Astrocyte (in vitro differentiated cells and primary cell): ENCODE results near the gene LTB4R. TPM values are rescaled to one million over a fixed set of nuclear protein-coding genes. Genes with fewer than 3 reads are reported as not detected.

Experiments used
- DNase-seq: peaks from one replicate; pipeline ENCODE4 v3.0.0-alpha.2; 2010; ENCODE audit warnings: low read depth
- FAIRE-seq: peaks from 2 replicates; lab custom pipeline; 2011; peaks lifted over from hg19 to GRCh38; lab: Jason Lieb, UNC
- H2AFZ ChIP-seq: 2 replicates; pipeline ENCODE4 v1.6.0; 2012; ENCODE audit warnings: low read depth, low read length, inconsistent platforms
- H3K27ac ChIP-seq: 2 replicates; pipeline ENCODE4 v1.5.1; 2011; ENCODE audit warnings: low read depth, low read length, inconsistent platforms
- H3K27me3 ChIP-seq: 2 replicates; pipeline ENCODE4 v1.6.0; 2011; ENCODE audit warnings: low read length, inconsistent platforms; ENCODE audit not compliant: insufficient read depth
- H3K36me3 ChIP-seq: 2 replicates; pipeline ENCODE4 v1.5.1; 2011; ENCODE audit warnings: low read length, inconsistent platforms; ENCODE audit not compliant: insufficient read depth
- H3K4me1 ChIP-seq: 2 replicates; pipeline ENCODE4 v1.5.1; 2011; ENCODE audit warnings: low read length, inconsistent platforms; ENCODE audit not compliant: insufficient read depth
- H3K4me2 ChIP-seq: 2 replicates; pipeline ENCODE4 v1.6.0; 2012; ENCODE audit warnings: low read length, inconsistent platforms
- H3K4me3 ChIP-seq: 2 replicates; pipeline ENCODE4 v1.5.1; 2011; ENCODE audit warnings: low read depth, mild to moderate bottlenecking, low read length, inconsistent platforms; ENCODE audit not compliant: insufficient read depth
- H3K79me2 ChIP-seq: 2 replicates; pipeline ENCODE4 v1.6.0; 2012; ENCODE audit warnings: mild to moderate bottlenecking, low read length, inconsistent platforms; ENCODE audit not compliant: insufficient read depth
- H3K9ac ChIP-seq: 2 replicates; pipeline ENCODE4 v1.6.0; 2012; ENCODE audit warnings: mild to moderate bottlenecking, low read length, inconsistent platforms
- H3K9me3 ChIP-seq: 2 replicates; pipeline ENCODE4 v1.5.1; 2012; ENCODE audit warnings: low read depth, mild to moderate bottlenecking, low read length, inconsistent platforms; ENCODE audit not compliant: insufficient read depth
- H4K20me1 ChIP-seq: 2 replicates; pipeline ENCODE4 v1.6.0; 2012; ENCODE audit warnings: low read length, inconsistent platforms; ENCODE audit not compliant: insufficient read depth
- H3K27ac Mint-ChIP-seq: one replicate; pipeline ENCODE4 v1.8.0; 2021; ENCODE audit warnings: mild to moderate bottlenecking, mixed read lengths; ENCODE audit not compliant: unreplicated experiment
- H3K27me3 Mint-ChIP-seq: one replicate; pipeline ENCODE4 v1.8.0; 2021; ENCODE audit warnings: low read depth, mixed read lengths; ENCODE audit not compliant: unreplicated experiment
- H3K36me3 Mint-ChIP-seq: one replicate; pipeline ENCODE4 v1.8.0; 2021; ENCODE audit warnings: low read depth, mixed read lengths; ENCODE audit not compliant: unreplicated experiment
- H3K4me1 Mint-ChIP-seq: one replicate; pipeline ENCODE4 v1.8.0; 2021; ENCODE audit warnings: low read depth, mixed read lengths; ENCODE audit not compliant: unreplicated experiment
- H3K4me3 Mint-ChIP-seq: one replicate; pipeline ENCODE4 v1.8.0; 2021; ENCODE audit warnings: mild to moderate bottlenecking, moderate library complexity, mixed read lengths; ENCODE audit not compliant: unreplicated experiment
- H3K9me3 Mint-ChIP-seq: one replicate; pipeline ENCODE4 v1.8.0; 2021; ENCODE audit warnings: mild to moderate bottlenecking, mixed read lengths; ENCODE audit not compliant: unreplicated experiment
- EZH2 ChIP-seq: IDR thresholded peaks from 2 replicates; pipeline ENCODE4 v1.6.1; 2012; ENCODE audit warnings: mild to moderate bottlenecking, low read length, inconsistent platforms; ENCODE audit not compliant: insufficient read depth
- total RNA-seq: library from RNA; stranded (reverse); gene quantifications from 2 replicates; pipeline ENCODE4 v1.2.1, GENCODE V29; 2021
- TF ChIP-seq, protein P1 (sequence below): IDR thresholded peaks from 2 replicates; pipeline ENCODE4 v1.5.1; 2011; ENCODE audit warnings: low read depth, mild to moderate bottlenecking, inconsistent platforms, low read length, moderate library complexity; ENCODE audit not compliant: insufficient read depth

The LTB4R gene
- total RNA-seq, 1 donor from 2014 or later: 5.5 TPM

DNA sequence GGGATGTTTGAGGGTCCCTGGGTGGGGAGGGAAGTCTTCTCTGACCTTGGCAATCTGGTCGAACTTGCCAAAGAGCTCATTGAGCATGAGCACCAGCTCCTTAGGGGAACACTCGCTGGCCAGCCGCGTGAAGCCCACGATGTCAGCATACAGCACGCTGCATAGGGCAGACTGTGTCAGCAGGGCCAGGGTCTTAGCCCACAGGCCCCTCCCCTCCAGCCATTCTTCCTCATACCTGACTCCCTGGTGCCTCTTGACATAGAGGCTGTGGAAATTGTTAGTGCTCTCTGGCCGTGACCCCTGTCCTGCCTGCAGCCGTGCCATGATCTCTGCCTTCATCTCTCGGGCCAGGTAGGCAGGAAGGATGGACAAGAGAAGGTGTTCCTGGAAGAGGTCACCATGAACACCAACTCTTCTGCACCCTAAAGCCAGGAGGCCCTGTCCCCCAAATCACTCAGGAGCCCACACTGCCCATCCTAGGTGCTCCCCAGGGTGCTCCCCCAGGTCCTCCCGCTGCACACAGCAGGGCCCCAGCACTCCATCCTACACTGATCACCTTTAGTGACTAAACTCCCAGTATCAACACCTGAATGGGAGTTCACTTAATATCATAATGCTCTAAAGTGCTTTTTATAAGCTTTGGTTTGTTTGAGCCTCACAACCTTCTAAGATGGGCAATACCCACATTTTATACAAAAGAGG is 19.8 kb downstream of the LTB4R start:
- H2AFZ ChIP-seq: no peak overlapping the region
- no peaks in the 10 kb centered on the region for H3K36me3 ChIP-seq
- no peak overlapping the region for H3K9ac ChIP-seq
- Mint-ChIP-seq H3K4me1 (no peaks in the 10 kb centered on the region), H3K27me3 (peaks cover 64% of the 10 kb centered on the region), H3K36me3 (no peaks in the 10 kb centered on the region), H3K27ac (no peak overlapping the region), H3K4me3 (no peak overlapping the region), H3K9me3 (peaks cover 3% of the 10 kb centered on the region)
- peaks cover 16% of the 10 kb centered on the region for H3K4me1 ChIP-seq
- no peaks in the 10 kb centered on the region for H3K9me3 ChIP-seq
- H3K4me2 ChIP-seq: no peak overlapping the region
- H3K79me2 ChIP-seq: no peaks in the 10 kb centered on the region
- TF ChIP-seq, protein P1, sequence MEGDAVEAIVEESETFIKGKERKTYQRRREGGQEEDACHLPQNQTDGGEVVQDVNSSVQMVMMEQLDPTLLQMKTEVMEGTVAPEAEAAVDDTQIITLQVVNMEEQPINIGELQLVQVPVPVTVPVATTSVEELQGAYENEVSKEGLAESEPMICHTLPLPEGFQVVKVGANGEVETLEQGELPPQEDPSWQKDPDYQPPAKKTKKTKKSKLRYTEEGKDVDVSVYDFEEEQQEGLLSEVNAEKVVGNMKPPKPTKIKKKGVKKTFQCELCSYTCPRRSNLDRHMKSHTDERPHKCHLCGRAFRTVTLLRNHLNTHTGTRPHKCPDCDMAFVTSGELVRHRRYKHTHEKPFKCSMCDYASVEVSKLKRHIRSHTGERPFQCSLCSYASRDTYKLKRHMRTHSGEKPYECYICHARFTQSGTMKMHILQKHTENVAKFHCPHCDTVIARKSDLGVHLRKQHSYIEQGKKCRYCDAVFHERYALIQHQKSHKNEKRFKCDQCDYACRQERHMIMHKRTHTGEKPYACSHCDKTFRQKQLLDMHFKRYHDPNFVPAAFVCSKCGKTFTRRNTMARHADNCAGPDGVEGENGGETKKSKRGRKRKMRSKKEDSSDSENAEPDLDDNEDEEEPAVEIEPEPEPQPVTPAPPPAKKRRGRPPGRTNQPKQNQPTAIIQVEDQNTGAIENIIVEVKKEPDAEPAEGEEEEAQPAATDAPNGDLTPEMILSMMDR: no peak
- no peaks in the 10 kb centered on the region for H4K20me1 ChIP-seq
- no peak for FAIRE-seq
- H3K4me3 ChIP-seq: no peak overlapping the region
- H3K27ac ChIP-seq: no peak overlapping the region
- peaks cover 35% of the 10 kb centered on the region for H3K27me3 ChIP-seq
- no peak for DNase-seq

DNA sequence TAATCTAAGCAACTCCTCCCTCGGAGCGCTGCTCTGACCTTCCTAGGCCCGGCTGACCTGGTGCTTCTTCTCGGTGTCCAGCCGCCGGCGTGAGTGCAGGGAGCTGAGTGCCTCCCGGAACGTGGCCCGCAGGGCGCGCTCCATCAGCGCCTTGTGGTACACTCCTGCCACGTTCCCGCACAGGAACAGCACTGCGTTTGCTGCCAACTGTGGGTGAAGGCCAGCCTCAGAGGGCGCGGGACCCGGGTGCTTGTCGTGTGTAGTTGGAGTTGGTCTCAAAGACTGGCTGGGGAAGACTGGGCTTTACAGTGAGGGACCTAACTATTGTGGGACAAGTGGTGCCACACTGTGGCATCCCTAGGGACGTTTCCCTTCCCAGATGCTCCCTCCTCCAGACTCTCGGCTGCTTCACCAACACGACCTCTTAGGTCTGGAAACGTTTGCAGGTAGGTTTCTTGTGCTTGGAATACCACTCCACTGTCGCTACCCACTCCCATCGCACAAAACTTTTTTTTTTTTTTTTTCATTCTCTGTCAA is 20.5 kb downstream of the LTB4R start:
- no peak for FAIRE-seq
- peaks cover 40% of the 10 kb centered on the region for H3K27me3 ChIP-seq
- no peak for DNase-seq
- Mint-ChIP-seq H3K9me3 (peaks cover 7% of the 10 kb centered on the region), H3K27ac (no peak overlapping the region), H3K4me3 (peak overlapping the region; percentile 74), H3K4me1 (no peaks in the 10 kb centered on the region), H3K36me3 (no peaks in the 10 kb centered on the region), H3K27me3 (peaks cover 67% of the 10 kb centered on the region)
- H3K9ac ChIP-seq: no peak overlapping the region
- no peak for TF ChIP-seq EZH2
- TF ChIP-seq, protein P1: no peak
- peak overlapping the region; percentile 77 for H3K4me2 ChIP-seq
- H3K4me1 ChIP-seq: peaks cover 16% of the 10 kb centered on the region
- H2AFZ ChIP-seq: peak overlapping the region; percentile 5
- H3K4me3 ChIP-seq: no peak overlapping the region
- no peaks in the 10 kb centered on the region for H4K20me1 ChIP-seq
- no peaks in the 10 kb centered on the region for H3K36me3 ChIP-seq
- no peaks in the 10 kb centered on the region for H3K79me2 ChIP-seq
- H3K27ac ChIP-seq: no peak overlapping the region
- H3K9me3 ChIP-seq: no peaks in the 10 kb centered on the region
